ENCODE measurements around the gene SDF2.

DNA sequence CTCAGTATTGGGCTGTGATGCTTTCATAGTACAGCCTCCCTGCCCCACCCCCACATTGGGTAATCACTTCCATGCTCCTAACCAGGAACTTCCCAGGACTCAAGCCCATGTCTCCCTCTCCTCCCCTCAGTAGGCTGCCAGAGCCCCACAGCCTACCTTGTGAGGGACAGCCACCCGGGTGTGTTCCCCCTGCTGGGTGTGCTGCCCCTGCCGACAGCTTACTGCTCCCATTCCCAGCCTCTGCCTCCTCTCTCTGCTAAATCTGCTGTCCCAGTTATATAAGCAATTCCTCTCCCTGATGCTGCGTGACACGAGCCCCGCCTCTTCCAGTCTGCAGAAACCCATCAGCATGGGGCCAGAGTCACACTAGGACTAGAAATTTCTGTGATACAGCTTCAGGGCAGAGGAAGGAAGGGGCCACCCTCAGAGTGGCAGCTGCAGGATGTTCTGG is 47.8 kb downstream of the SDF2 start, which contains the start of gene RSKR:
- TF ChIP-seq, protein P1, sequence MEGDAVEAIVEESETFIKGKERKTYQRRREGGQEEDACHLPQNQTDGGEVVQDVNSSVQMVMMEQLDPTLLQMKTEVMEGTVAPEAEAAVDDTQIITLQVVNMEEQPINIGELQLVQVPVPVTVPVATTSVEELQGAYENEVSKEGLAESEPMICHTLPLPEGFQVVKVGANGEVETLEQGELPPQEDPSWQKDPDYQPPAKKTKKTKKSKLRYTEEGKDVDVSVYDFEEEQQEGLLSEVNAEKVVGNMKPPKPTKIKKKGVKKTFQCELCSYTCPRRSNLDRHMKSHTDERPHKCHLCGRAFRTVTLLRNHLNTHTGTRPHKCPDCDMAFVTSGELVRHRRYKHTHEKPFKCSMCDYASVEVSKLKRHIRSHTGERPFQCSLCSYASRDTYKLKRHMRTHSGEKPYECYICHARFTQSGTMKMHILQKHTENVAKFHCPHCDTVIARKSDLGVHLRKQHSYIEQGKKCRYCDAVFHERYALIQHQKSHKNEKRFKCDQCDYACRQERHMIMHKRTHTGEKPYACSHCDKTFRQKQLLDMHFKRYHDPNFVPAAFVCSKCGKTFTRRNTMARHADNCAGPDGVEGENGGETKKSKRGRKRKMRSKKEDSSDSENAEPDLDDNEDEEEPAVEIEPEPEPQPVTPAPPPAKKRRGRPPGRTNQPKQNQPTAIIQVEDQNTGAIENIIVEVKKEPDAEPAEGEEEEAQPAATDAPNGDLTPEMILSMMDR (IDR thresholded peaks at IDR 0.05), result no peak
- no peak for TF ChIP-seq POLR2A (IDR thresholded peaks at IDR 0.05)
